HG03039 (cell line): Measurements from ENCODE around the gene FIGNL2.

Experiments
- ATAC-seq: cut with Tn5 transposase; IDR thresholded peaks from one replicate; pipeline ENCODE4 v1.9.1; 2021; ENCODE audit warnings: mild to moderate bottlenecking, moderate library complexity; ENCODE audit not compliant: unreplicated experiment

The FIGNL2 gene

GRCh38 chr12:51874486-51874885, 26.0 kb upstream of the FIGNL2 start:
- ATAC-seq: no peak

- ATAC-seq: no peak
These were observed 25.5 kb upstream of the FIGNL2 start for GRCh38 chr12:51874000-51874399.

- ATAC-seq: no peak
These were observed 24.9 kb upstream of the FIGNL2 start for GRCh38 chr12:51873251-51873994.

- no peak for ATAC-seq
These were observed 24.1 kb upstream of the FIGNL2 start for GRCh38 chr12:51872689-51872981.

GRCh38 chr12:51871918-51872688, 23.6 kb upstream of the FIGNL2 start:
- no peak for ATAC-seq

GRCh38 chr12:51871126-51871525, 22.6 kb upstream of the FIGNL2 start:
- ATAC-seq: no peak

- ATAC-seq: no peak
These were observed 22.0 kb upstream of the FIGNL2 start for GRCh38 chr12:51870504-51870903.

- ATAC-seq: no peak
These were observed 21.4 kb upstream of the FIGNL2 start for GRCh38 chr12:51869931-51870330.

GRCh38 chr12:51869496-51869865, 21.0 kb upstream of the FIGNL2 start:
- no peak for ATAC-seq

GRCh38 chr12:51868821-51869495, 20.4 kb upstream of the FIGNL2 start:
- ATAC-seq: no peak

GRCh38 chr12:51867796-51868428, 19.4 kb upstream of the FIGNL2 start:
- no peak for ATAC-seq

- ATAC-seq: no peak
These were observed 18.9 kb upstream of the FIGNL2 start for GRCh38 chr12:51867371-51867770.

GRCh38 chr12:51866762-51867161, 18.2 kb upstream of the FIGNL2 start:
- ATAC-seq: no peak

GRCh38 chr12:51866324-51866723, 17.8 kb upstream of the FIGNL2 start:
- no peak for ATAC-seq

GRCh38 chr12:51865757-51866270, 17.3 kb upstream of the FIGNL2 start:
- no peak for ATAC-seq

- ATAC-seq: no peak
These were observed 16.5 kb upstream of the FIGNL2 start for GRCh38 chr12:51864833-51865670.

- no peak for ATAC-seq
These were observed 15.7 kb upstream of the FIGNL2 start for GRCh38 chr12:51863933-51864832.

GRCh38 chr12:51863363-51863932, 14.9 kb upstream of the FIGNL2 start:
- ATAC-seq: no peak

- ATAC-seq: no peak
These were observed 14.4 kb upstream of the FIGNL2 start for GRCh38 chr12:51862947-51863346.
